ENCODE measurements around the gene MDH1B. TPM values are rescaled to one million over a fixed set of nuclear protein-coding genes. Genes with fewer than 3 reads are reported as not detected.

MDH1B gene
- total RNA-seq, 1 experiment from 2014 or later = 0.77 TPM

GRCh38 chr2:206698811-206699210 lies 66.3 kb downstream of the MDH1B start:
- Mint-ChIP-seq H3K4me1 (ENCODE audit: insufficient read depth, unreplicated experiment) (peaks cover 5% of the 10 kb centered on the region), H3K4me3 (ENCODE audit: unreplicated experiment) (no peak overlapping the region), H3K9me3 (ENCODE audit: unreplicated experiment) (no peaks in the 10 kb centered on the region), H3K27me3 (ENCODE audit: insufficient read depth, unreplicated experiment) (peaks cover 29% of the 10 kb centered on the region), H3K27ac (ENCODE audit: low read depth, unreplicated experiment) (no peak overlapping the region), H3K36me3 (ENCODE audit: insufficient read depth, unreplicated experiment) (no peaks in the 10 kb centered on the region)
- intact Hi-C loops (cut with micrococcal nuclease) = no loop called here
- TF ChIP-seq, protein P1, sequence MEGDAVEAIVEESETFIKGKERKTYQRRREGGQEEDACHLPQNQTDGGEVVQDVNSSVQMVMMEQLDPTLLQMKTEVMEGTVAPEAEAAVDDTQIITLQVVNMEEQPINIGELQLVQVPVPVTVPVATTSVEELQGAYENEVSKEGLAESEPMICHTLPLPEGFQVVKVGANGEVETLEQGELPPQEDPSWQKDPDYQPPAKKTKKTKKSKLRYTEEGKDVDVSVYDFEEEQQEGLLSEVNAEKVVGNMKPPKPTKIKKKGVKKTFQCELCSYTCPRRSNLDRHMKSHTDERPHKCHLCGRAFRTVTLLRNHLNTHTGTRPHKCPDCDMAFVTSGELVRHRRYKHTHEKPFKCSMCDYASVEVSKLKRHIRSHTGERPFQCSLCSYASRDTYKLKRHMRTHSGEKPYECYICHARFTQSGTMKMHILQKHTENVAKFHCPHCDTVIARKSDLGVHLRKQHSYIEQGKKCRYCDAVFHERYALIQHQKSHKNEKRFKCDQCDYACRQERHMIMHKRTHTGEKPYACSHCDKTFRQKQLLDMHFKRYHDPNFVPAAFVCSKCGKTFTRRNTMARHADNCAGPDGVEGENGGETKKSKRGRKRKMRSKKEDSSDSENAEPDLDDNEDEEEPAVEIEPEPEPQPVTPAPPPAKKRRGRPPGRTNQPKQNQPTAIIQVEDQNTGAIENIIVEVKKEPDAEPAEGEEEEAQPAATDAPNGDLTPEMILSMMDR (IDR thresholded peaks at IDR 0.05; ENCODE audit: unreplicated experiment) = no peak
- POLR2A ChIA-PET = interaction anchor here (0.6 kb wide), 1 partner anchor 1350 kb away, joined by 3 read pairs; no protein-coding TSS in a partner anchor
- DNase-seq (ENCODE audit: unreplicated experiment) = no peak
- CTCF ChIA-PET = interaction anchor here (0.9 to 7.0 kb wide), 3 partner anchors 20 to 774 kb away, joined by 3 to 138 read pairs (median 3); no protein-coding TSS in a partner anchor
- BruUV-seq (replicated peaks) = no TSS peak

DNA sequence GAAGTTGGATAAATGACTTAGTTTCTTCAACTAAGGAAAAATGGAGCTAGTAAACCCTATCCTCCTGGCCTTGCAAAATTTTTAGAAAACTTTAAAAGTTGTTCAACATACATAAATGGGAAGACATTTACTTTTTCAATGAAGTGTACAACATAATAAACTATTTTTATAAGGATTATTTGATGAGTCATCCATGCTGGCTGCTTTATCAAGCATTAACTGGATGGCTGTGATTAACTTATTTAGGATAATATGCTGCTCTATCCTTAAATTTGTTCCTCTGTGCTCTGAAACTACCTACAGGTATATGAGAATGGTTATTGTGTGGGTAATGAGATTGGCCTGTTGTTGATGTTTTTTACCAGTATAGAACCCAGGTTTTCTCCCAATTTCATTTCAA lies 68.2 kb downstream of the MDH1B start:
- Mint-ChIP-seq H3K36me3 (ENCODE audit: insufficient read depth, unreplicated experiment) (no peaks in the 10 kb centered on the region), H3K4me3 (ENCODE audit: unreplicated experiment) (no peak overlapping the region), H3K27me3 (ENCODE audit: insufficient read depth, unreplicated experiment) (peaks cover 11% of the 10 kb centered on the region), H3K27ac (ENCODE audit: low read depth, unreplicated experiment) (no peak overlapping the region), H3K4me1 (ENCODE audit: insufficient read depth, unreplicated experiment) (peaks cover 5% of the 10 kb centered on the region), H3K9me3 (ENCODE audit: unreplicated experiment) (no peaks in the 10 kb centered on the region)
- no peak for DNase-seq (ENCODE audit: unreplicated experiment)
- TF ChIP-seq, protein P1 (IDR thresholded peaks at IDR 0.05; ENCODE audit: unreplicated experiment) = no peak
- intact Hi-C loops (cut with micrococcal nuclease) = no loop called here
- ChIA-PET CTCF (interaction anchor here (3.0 to 7.0 kb wide), 2 partner anchors 87 to 139 kb away, joined by 15 to 138 read pairs; no protein-coding TSS in a partner anchor), POLR2A (interaction anchor here (1.5 kb wide), 1 partner anchor 10 kb away, joined by 5 read pairs; no protein-coding TSS in a partner anchor)
- BruUV-seq (replicated peaks) = no TSS peak

DNA sequence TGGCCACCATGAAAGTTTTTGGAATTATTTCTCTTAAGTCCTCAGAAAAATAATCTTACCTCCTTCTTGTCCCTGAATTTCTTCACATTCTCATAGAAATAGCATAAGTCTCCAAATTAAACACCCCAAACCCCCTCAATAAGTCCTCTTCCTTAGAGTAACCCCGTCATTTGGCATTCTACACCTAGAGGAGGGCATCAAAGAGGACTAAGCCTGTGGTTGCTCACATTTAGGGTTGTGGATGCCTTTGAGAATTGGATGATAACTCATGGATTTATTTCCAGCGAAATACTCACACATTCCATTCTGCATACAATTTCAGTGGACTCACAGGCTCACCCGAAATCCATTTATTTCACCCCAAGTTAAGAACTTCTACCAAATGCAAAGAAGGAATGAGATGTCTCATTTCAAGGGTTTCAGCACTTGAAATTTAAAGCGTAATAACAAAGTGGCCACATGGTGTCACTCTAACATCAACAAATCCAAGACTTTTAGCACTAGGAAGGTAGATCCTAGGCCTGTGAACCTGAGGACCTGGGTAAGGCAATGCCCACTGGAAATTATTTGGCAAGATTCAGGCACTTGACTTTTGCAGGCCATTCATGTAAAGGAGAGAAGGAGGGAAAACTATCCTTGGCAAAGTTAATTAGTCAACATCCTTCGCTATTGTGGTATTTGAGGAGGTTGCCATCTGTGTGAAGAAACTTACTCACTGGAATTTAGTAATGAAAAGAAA lies 71.6 kb downstream of the MDH1B start:
- TF ChIP-seq, protein P1 (IDR thresholded peaks at IDR 0.05; ENCODE audit: unreplicated experiment) = peak; percentile 70
- H3K4me3 Mint-ChIP-seq (ENCODE audit: unreplicated experiment) = no peak overlapping the region
- intact Hi-C loops (cut with micrococcal nuclease) = loop anchor here (1.0 to 5.0 kb wide), 5 partner anchors 74 to 782 kb away; partner anchors contain the start of genes FASTKD2 and MDH1B
- ChIA-PET POLR2A (interaction anchor here (0.6 kb wide), 1 partner anchor 807 kb away, joined by 3 read pairs; no protein-coding TSS in a partner anchor), CTCF (interaction anchor here (0.7 to 7.0 kb wide), 9 partner anchors 10 to 100 kb away, joined by 3 to 138 read pairs (median 4); partner anchors contain the start of genes FASTKD2 and MDH1B)
- H3K27ac Mint-ChIP-seq (ENCODE audit: low read depth, unreplicated experiment) = no peak overlapping the region
- no peaks in the 10 kb centered on the region for H3K27me3 Mint-ChIP-seq (ENCODE audit: insufficient read depth, unreplicated experiment)
- no TSS peak for BruUV-seq (replicated peaks)
- H3K9me3 Mint-ChIP-seq (ENCODE audit: unreplicated experiment) = no peaks in the 10 kb centered on the region
- H3K4me1 Mint-ChIP-seq (ENCODE audit: insufficient read depth, unreplicated experiment) = no peaks in the 10 kb centered on the region
- no peaks in the 10 kb centered on the region for H3K36me3 Mint-ChIP-seq (ENCODE audit: insufficient read depth, unreplicated experiment)
- DNase-seq (ENCODE audit: unreplicated experiment) = peak; percentile 73

DNA sequence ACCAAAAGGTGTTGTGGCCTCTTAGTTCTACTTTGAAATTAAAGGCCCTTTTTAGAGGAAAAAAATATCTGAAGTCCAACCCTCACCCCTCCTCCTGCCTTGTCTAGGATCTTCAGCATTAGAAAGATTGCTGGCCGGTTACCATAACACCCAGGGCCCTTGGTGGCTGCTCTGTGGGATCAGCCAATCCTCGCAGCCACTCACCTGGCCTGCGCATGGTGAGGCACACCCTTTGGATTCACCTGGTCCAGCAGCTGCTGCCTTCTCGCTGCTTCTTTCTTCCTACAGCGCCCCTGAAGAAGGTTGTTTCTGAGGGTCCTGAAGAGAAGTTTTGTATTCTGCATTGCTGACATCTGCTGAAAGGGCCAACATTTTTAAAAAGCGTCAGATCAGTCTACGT lies 72.2 kb downstream of the MDH1B start:
- intact Hi-C loops (cut with micrococcal nuclease) = loop anchor here (1.0 to 5.0 kb wide), 5 partner anchors 74 to 782 kb away; partner anchors contain the start of genes FASTKD2 and MDH1B
- no peaks in the 10 kb centered on the region for H3K27me3 Mint-ChIP-seq (ENCODE audit: insufficient read depth, unreplicated experiment)
- CTCF ChIA-PET = interaction anchor here (0.6 to 1.0 kb wide), 2 partner anchors 89 to 350 kb away, joined by 4 to 5 read pairs; no protein-coding TSS in a partner anchor
- DNase-seq (ENCODE audit: unreplicated experiment) = no peak
- H3K4me1 Mint-ChIP-seq (ENCODE audit: insufficient read depth, unreplicated experiment) = no peaks in the 10 kb centered on the region
- TF ChIP-seq, protein P1 (IDR thresholded peaks at IDR 0.05; ENCODE audit: unreplicated experiment) = no peak
- H3K9me3 Mint-ChIP-seq (ENCODE audit: unreplicated experiment) = no peaks in the 10 kb centered on the region
- no TSS peak for BruUV-seq (replicated peaks)
- no peaks in the 10 kb centered on the region for H3K36me3 Mint-ChIP-seq (ENCODE audit: insufficient read depth, unreplicated experiment)
- no peak overlapping the region for H3K27ac Mint-ChIP-seq (ENCODE audit: low read depth, unreplicated experiment)
- no peak overlapping the region for H3K4me3 Mint-ChIP-seq (ENCODE audit: unreplicated experiment)
- POLR2A ChIA-PET = no interaction called here

Data from MCF 10A (cell line).